GM23338 (cell line): ENCODE data around the gene DDX50.

Experiments used
- CREB1 ChIP-seq: fragments of 250-450 bp; sonication (Bioruptor Pico); IDR thresholded peaks from 2 replicates; pipeline ENCODE4 v1.5.0; 2020; ENCODE audit warnings: low read depth, mild to moderate bottlenecking, moderate library complexity
- CTCF ChIP-seq, 2 experiments: fragments of 200-600 bp in 1 of 2; sonication (generic) in 1 of 2; conservative IDR thresholded peaks; 2 replicates each; pipeline versions ENCODE4 v1.5.1 to v1.6.1; 2016 to 2017; ENCODE audit warnings: antibody characterized with exemption in 2 of 2, low read depth in 2 of 2, mild to moderate bottlenecking in 2 of 2, moderate library complexity in 1 of 2
- EZH2 ChIP-seq: fragments of 200-600 bp; sonication (generic); IDR thresholded peaks from one replicate; pipeline ENCODE4 v1.8.0; 2017; ENCODE audit warnings: antibody characterized with exemption, mild to moderate bottlenecking, low read depth; ENCODE audit not compliant: unreplicated experiment
- EZH2phosphoT487 ChIP-seq: fragments of 200-600 bp; sonication (generic); IDR thresholded peaks from one replicate; pipeline ENCODE4 v1.8.1; 2018; ENCODE audit warnings: antibody characterized with exemption; ENCODE audit not compliant: unreplicated experiment
- JUNB ChIP-seq: IDR thresholded peaks from one replicate; pipeline ENCODE4 v1.6.1; 2016; ENCODE audit warnings: antibody characterized with exemption; ENCODE audit not compliant: unreplicated experiment
- POLR2AphosphoS5 ChIP-seq: IDR thresholded peaks from 2 replicates; pipeline ENCODE4 v1.6.1; 2016; ENCODE audit warnings: antibody characterized with exemption, low read depth
- REST ChIP-seq: IDR thresholded peaks from one replicate; pipeline ENCODE4 v1.6.1; 2018; ENCODE audit warnings: antibody characterized with exemption; ENCODE audit not compliant: unreplicated experiment
- ZNF114 ChIP-seq: fragments of 250-450 bp; sonication (Bioruptor Pico); IDR thresholded peaks from 2 replicates; pipeline ENCODE4 v1.5.0; 2020; ENCODE audit warnings: mild to moderate bottlenecking, moderate library complexity

GRCh38 chr10:68877482-68878110, 23.5 kb upstream of the DDX50 start:
- TF ChIP-seq REST, result no peak
- TF ChIP-seq POLR2AphosphoS5, result no peak
- no peak for TF ChIP-seq EZH2
- no peak for TF ChIP-seq CTCF (conservative IDR thresholded peaks at IDR 0.05; ENCODE audit: low read depth in 2 of 2)
- TF ChIP-seq EZH2phosphoT487, result no peak
- TF ChIP-seq JUNB, result no peak
- TF ChIP-seq CREB1 (CRISPR knock-in tag), result no peak
- no peak for TF ChIP-seq ZNF114
